HepG2 (cell line): ENCODE measurements around the gene ZBTB48. TPM values are rescaled to one million over a fixed set of nuclear protein-coding genes. Genes with fewer than 3 reads are reported as not detected.

Experiments used
- ATAC-seq: fragments of 200-7000 bp; cut with Tn5 transposase; 3 replicates; pipeline ENCODE4 v1.9.1; 2020; ENCODE audit warnings: mild to moderate bottlenecking, moderate library complexity
- BruUV-seq: library from RNA; stranded (reverse); fragments of 400-500 nt; replicated peaks from 2 replicates; lab custom pipeline; 2021; lab: Mats Ljungman, UMichigan
- CTCF ChIA-PET: fragments of 300-600 bp; formaldehyde crosslinking; extraction: SDS; loops from one replicate; lab custom pipeline; 2021; ENCODE audit warnings: low total read pairs, inconsistent platforms, low intra/inter-chr PET ratio; lab: Yijun Ruan, JAX
- POLR2A ChIA-PET: fragments of 350-600 bp; sonication (Branson Sonifier 250); formaldehyde crosslinking; loops from one replicate; lab custom pipeline; 2020; ENCODE audit warnings: antibody characterized with exemption, inconsistent platforms; lab: Yijun Ruan, JAX
- DNase-seq: peaks from one replicate; pipeline ENCODE4 v3.0.0-alpha.2; 2015; ENCODE audit warnings: low spot score
- FAIRE-seq: peaks from 3 replicates; lab custom pipeline; 2011; peaks lifted over from hg19 to GRCh38; lab: Jason Lieb, UNC
- H2AFZ ChIP-seq: one replicate; pipeline ENCODE4 v1.6.1; 2011; ENCODE audit warnings: low read length, inconsistent platforms
- H3K27ac ChIP-seq: fragments of 300-600 bp; 3 replicates; pipeline ENCODE4 v1.8.0; 2011; ENCODE audit warnings: mixed run types, mild to moderate bottlenecking, mixed read lengths, low read length, inconsistent platforms; ENCODE audit not compliant: insufficient read depth; ENCODE audit errors: extremely low read length
- H3K27me3 ChIP-seq, 2 experiments: fragments of 200-600 bp in 1 of 2; 2 replicates in 1 of 2; 3 replicates in 1 of 2; pipeline versions ENCODE4 v1.6.0 to v1.8.0; 2011; ENCODE audit warnings: low read length in 2 of 2, mild to moderate bottlenecking in 2 of 2, moderate library complexity in 2 of 2, inconsistent platforms in 1 of 2; ENCODE audit not compliant: insufficient read depth in 2 of 2, control insufficient read depth in 1 of 2
- H3K36me3 ChIP-seq, 2 experiments: fragments of 200-600 bp in 1 of 2; replicated peaks in 1 of 2; 2 replicates in 1 of 2; 3 replicates in 1 of 2; pipeline versions ENCODE4 v1.5.1 to v1.8.0; 2011; ENCODE audit warnings: low read length in 2 of 2, inconsistent platforms in 1 of 2; ENCODE audit not compliant: insufficient read depth in 2 of 2, control insufficient read depth in 1 of 2
- H3K4me1 ChIP-seq: 2 replicates; pipeline ENCODE4 v1.5.1; 2012; ENCODE audit warnings: low read length, inconsistent platforms; ENCODE audit not compliant: insufficient read depth
- H3K4me2 ChIP-seq: 2 replicates; pipeline ENCODE4 v1.6.0; 2011; ENCODE audit warnings: low read depth, low read length, inconsistent platforms
- H3K4me3 ChIP-seq, 3 experiments: fragments of 200-600 bp in 1 of 3; sonication (generic), shearing (Covaris generic) in 1 of 3; replicated peaks in 1 of 3; 2 replicates each; pipeline ENCODE4 v1.5.1; 2011 to 2016; ENCODE audit warnings: low read length in 3 of 3, inconsistent platforms in 2 of 3, low read depth in 2 of 3, mild to moderate bottlenecking in 2 of 3, control low read depth in 1 of 3, mixed read lengths in 1 of 3; ENCODE audit not compliant: insufficient read depth in 1 of 3
- H3K79me2 ChIP-seq: one replicate; pipeline ENCODE4 v1.6.1; 2011; ENCODE audit warnings: low read length, inconsistent platforms; ENCODE audit not compliant: insufficient read depth
- H3K9ac ChIP-seq: 2 replicates; pipeline ENCODE4 v1.6.0; 2011; ENCODE audit warnings: mild to moderate bottlenecking, low read depth, low read length, inconsistent platforms; ENCODE audit not compliant: insufficient read depth
- H3K9me3 ChIP-seq: 2 replicates; pipeline ENCODE4 v1.5.1; 2012; ENCODE audit warnings: mild to moderate bottlenecking, low read length
- H4K20me1 ChIP-seq: 2 replicates; pipeline ENCODE4 v1.6.0; 2011; ENCODE audit warnings: inconsistent platforms, mild to moderate bottlenecking, low read length, moderate library complexity; ENCODE audit not compliant: insufficient read depth
- CBX5 ChIP-seq: sonication (generic); formaldehyde crosslinking; IDR thresholded peaks from 2 replicates; pipeline ENCODE4 v1.4.0; 2020; ENCODE audit warnings: missing genetic modification reagents, borderline replicate concordance
- JARID2 ChIP-seq: sonication (generic); formaldehyde crosslinking; IDR thresholded peaks from 2 replicates; pipeline ENCODE4 v1.8.1; 2023; ENCODE audit warnings: missing genetic modification reagents, inconsistent platforms; ENCODE audit not compliant: insufficient replicate concordance
- NR2C2 ChIP-seq: sonication (generic); formaldehyde crosslinking; IDR thresholded peaks from 2 replicates; pipeline ENCODE4 v1.4.0; 2020; ENCODE audit warnings: missing genetic modification reagents, mild to moderate bottlenecking, moderate library complexity, borderline replicate concordance
- ZNF331 ChIP-seq: sonication (generic); formaldehyde crosslinking; IDR thresholded peaks from 2 replicates; pipeline ENCODE4 v1.4.0; 2020; ENCODE audit warnings: missing genetic modification reagents
- WGBS: methylation state at CpG from one replicate; pipeline ENCODE4 v1.1.6; 2017; ENCODE audit warnings: low lambda C conversion rate; 5-methylcytosine and 5-hydroxymethylcytosine counted together
- in situ Hi-C: cut with HindIII; loops from 2 replicates; pipeline ENCODE4 v1.10.0; 2017; ENCODE audit warnings: low pct_unique_long_range_greater_than_20kb; ENCODE audit not compliant: extremely low pct_ligation_motif_present
- intact Hi-C: fragments of 100-400 bp; cut with micrococcal nuclease; formaldehyde crosslinking; loops from one replicate; pipeline ENCODE4 v1.10.0; 2022; ENCODE audit not compliant: unreplicated experiment
- polyA plus RNA-seq, 8 experiments: library from polyadenylated mRNA; depleted of rRNA in 3 of 8; stranded (reverse) in 7 of 8; unstranded in 1 of 8; fragments of >200 nt; fragmentation: Illumina TruSeq in 4 of 8; extraction: Trizol in 4 of 8; gene quantifications; 2 replicates each; pipeline versions ENCODE4 v1.2.1 to v1.2.3, GENCODE V29; 2011 to 2016; ENCODE audit warnings: low read depth in 4 of 8, missing spikeins in 1 of 8, mixed read lengths in 1 of 8; ENCODE audit not compliant: insufficient read depth in 1 of 8
- total RNA-seq, 5 experiments: library from RNA; depleted of rRNA; stranded (reverse); fragments of >200 nt; fragmentation: Illumina TruSeq; extraction: Trizol; gene quantifications; 2 replicates each; pipeline ENCODE4 v1.2.3, GENCODE V29; 2016; ENCODE audit warnings: low read depth in 1 of 5
- TF ChIP-seq, protein P1 (sequence below): sonication (generic); formaldehyde crosslinking; IDR thresholded peaks from 2 replicates; pipeline ENCODE4 v1.5.1; 2020; ENCODE audit warnings: missing genetic modification reagents, mild to moderate bottlenecking, borderline replicate concordance
- TF ChIP-seq, protein P2 (sequence below): sonication (generic); formaldehyde crosslinking; IDR thresholded peaks from 2 replicates; pipeline ENCODE4 v1.4.0; 2020; ENCODE audit warnings: missing genetic modification reagents

The ZBTB48 gene
- total and polyA plus RNA-seq, 2 of the 13 experiments (the other 11 are each of a cell fraction or from before 2014, with no cell fraction given): 13.0 to 17.1 TPM

DNA sequence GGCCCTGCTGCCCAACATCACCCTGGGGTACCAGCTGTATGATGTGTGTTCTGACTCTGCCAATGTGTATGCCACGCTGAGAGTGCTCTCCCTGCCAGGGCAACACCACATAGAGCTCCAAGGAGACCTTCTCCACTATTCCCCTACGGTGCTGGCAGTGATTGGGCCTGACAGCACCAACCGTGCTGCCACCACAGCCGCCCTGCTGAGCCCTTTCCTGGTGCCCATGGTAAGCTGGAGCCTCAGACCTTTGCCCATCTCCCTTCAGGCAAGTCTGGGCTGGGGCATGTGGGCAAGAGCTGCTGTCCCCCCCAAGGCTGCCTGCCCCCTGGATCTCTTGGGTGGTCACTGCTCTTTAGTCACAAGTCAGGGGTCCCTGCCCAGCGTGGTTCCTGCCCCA, 8.8 kb upstream of the ZBTB48 start:
- ATAC-seq (no peak), FAIRE-seq (no peak), DNase-seq (no peak)
- Histone ChIP-seq H3K36me3 (no peaks in the 10 kb centered on the region), H3K4me3 (no peak overlapping the region), H3K4me1 (peaks cover 20% of the 10 kb centered on the region), H2AFZ (no peak overlapping the region), H4K20me1 (no peaks in the 10 kb centered on the region), H3K79me2 (no peaks in the 10 kb centered on the region), H3K4me2 (no peak overlapping the region), H3K27ac (no peak overlapping the region), H3K27me3 (peaks cover 0 to 8% of the 10 kb centered on the region in 2 experiments; a peak in 2 of 5 replicates), H3K9ac (no peak overlapping the region), H3K9me3 (no peaks in the 10 kb centered on the region)
- WGBS: 70% methylated on average over 4 of the region's 5 CpGs
- no TSS peak for BruUV-seq
- ChIA-PET CTCF (no interaction called here), POLR2A (interaction anchor here (0.6 to 1.7 kb wide), 2 partner anchors 9 to 121 kb away, joined by 3 to 6 read pairs; partner anchors contain the start of gene ZBTB48)
- intact Hi-C loops (no loop called here), in situ Hi-C loops (no loop called here)
- TF ChIP-seq CBX5 (CRISPR knock-in tag): no peak
- TF ChIP-seq ZNF331: peak; percentile 100
- TF ChIP-seq, protein P1, sequence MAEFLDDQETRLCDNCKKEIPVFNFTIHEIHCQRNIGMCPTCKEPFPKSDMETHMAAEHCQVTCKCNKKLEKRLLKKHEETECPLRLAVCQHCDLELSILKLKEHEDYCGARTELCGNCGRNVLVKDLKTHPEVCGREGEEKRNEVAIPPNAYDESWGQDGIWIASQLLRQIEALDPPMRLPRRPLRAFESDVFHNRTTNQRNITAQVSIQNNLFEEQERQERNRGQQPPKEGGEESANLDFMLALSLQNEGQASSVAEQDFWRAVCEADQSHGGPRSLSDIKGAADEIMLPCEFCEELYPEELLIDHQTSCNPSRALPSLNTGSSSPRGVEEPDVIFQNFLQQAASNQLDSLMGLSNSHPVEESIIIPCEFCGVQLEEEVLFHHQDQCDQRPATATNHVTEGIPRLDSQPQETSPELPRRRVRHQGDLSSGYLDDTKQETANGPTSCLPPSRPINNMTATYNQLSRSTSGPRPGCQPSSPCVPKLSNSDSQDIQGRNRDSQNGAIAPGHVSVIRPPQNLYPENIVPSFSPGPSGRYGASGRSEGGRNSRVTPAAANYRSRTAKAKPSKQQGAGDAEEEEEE (CRISPR knock-in tag): no peak
- TF ChIP-seq NR2C2 (CRISPR knock-in tag): no peak
- TF ChIP-seq, protein P2, sequence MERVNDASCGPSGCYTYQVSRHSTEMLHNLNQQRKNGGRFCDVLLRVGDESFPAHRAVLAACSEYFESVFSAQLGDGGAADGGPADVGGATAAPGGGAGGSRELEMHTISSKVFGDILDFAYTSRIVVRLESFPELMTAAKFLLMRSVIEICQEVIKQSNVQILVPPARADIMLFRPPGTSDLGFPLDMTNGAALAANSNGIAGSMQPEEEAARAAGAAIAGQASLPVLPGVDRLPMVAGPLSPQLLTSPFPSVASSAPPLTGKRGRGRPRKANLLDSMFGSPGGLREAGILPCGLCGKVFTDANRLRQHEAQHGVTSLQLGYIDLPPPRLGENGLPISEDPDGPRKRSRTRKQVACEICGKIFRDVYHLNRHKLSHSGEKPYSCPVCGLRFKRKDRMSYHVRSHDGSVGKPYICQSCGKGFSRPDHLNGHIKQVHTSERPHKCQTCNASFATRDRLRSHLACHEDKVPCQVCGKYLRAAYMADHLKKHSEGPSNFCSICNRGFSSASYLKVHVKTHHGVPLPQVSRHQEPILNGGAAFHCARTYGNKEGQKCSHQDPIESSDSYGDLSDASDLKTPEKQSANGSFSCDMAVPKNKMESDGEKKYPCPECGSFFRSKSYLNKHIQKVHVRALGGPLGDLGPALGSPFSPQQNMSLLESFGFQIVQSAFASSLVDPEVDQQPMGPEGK (CRISPR knock-in tag): no peak
- no peak for TF ChIP-seq JARID2 (CRISPR knock-in tag)
